Measurements from ENCODE around the gene ALMS1.

DNA sequence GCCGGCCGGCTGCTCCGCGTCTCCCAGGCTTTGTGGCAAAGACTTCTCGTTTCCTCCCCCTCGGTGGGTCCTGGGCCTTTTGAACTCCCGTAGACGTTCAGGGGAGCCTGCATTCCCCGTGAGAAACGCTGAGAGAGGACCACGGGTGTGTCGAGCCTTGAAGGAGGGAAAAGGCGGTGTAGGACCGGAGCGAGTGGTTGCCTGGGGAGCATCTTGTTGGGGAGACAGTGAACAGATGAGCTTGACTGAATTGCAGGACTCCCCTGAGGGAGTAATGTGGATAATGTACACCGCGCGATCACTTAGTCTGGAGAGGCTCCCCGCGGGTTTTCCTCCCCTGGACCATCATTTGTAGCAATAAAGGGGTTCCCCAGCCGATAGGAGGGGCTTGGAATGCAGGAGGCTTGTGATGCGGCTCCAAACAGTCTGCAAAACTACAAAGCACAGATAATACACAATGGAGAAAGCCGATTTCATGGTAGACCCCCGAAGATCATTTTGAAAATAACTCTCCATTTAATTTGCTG is 769 bp downstream of the ALMS1 start:
- TF ChIP-seq EZH2 (IDR thresholded peaks at IDR 0.05; ENCODE audit: borderline replicate concordance, low read depth, low read length, poor library complexity, severe bottlenecking), result no peak
- TF ChIP-seq CTCF (conservative IDR thresholded peaks at IDR 0.05; ENCODE audit: low read depth, low read length), result no peak
